OCI-LY3 (cell line): ENCODE data around the gene PDE4D.
"Not testable (repeated sequence)": the region's sequence is repeated elsewhere in the genome, so short reads cannot be mapped to it uniquely, and the experiment has no call there.

Source experiments
- H2AFZ ChIP-seq: fragments of 200-600, 300-600 bp; shearing (Covaris generic); 2 replicates; pipeline ENCODE4 v1.6.0; 2014; ENCODE audit warnings: antibody characterized with exemption, low read depth, low read length
- H3K27ac ChIP-seq: fragments of 200-600, 300-600 bp; sonication (generic); 2 replicates; pipeline ENCODE4 v1.5.1; 2014; ENCODE audit warnings: mild to moderate bottlenecking, low read length, moderate library complexity, mixed read lengths
- H3K27me3 ChIP-seq: fragments of 200-600, 300-600 bp; sonication (generic); 2 replicates; pipeline ENCODE4 v1.6.1; 2014; ENCODE audit warnings: low read depth, low read length, mixed read lengths
- H3K36me3 ChIP-seq: fragments of 200-600, 300-600 bp; sonication (generic); replicated peaks from 2 replicates; pipeline ENCODE3; 2014; ENCODE audit warnings: low read depth, low read length, mixed read lengths
- H3K4me1 ChIP-seq: fragments of 300-600, 200-600 bp; sonication (generic); 2 replicates; pipeline ENCODE4 v1.6.1; 2014; ENCODE audit warnings: low read length, mixed read lengths
- H3K4me2 ChIP-seq: fragments of 200-600, 300-600 bp; sonication (generic); 2 replicates; pipeline ENCODE4 v1.6.1; 2014; ENCODE audit warnings: low read length, mixed read lengths
- H3K4me3 ChIP-seq: fragments of 300-600, 200-600 bp; sonication (generic); 2 replicates; pipeline ENCODE4 v1.5.1; 2014; ENCODE audit warnings: antibody characterized with exemption, mild to moderate bottlenecking, low read length, moderate library complexity
- H3K79me2 ChIP-seq: fragments of 300-600, 200-600 bp; shearing (Covaris generic); 2 replicates; pipeline ENCODE4 v1.6.1; 2014; ENCODE audit warnings: mild to moderate bottlenecking, low read length, mixed read lengths
- H3K9ac ChIP-seq: fragments of 300-600, 200-600 bp; shearing (Covaris generic); 2 replicates; pipeline ENCODE4 v1.6.0; 2014; ENCODE audit warnings: mild to moderate bottlenecking, low read length, moderate library complexity
- H3K9me3 ChIP-seq: fragments of 200-600, 300-600 bp; shearing (Covaris generic); 2 replicates; pipeline ENCODE4 v1.6.1; 2014; ENCODE audit warnings: low read length, mixed read lengths; ENCODE audit not compliant: insufficient read depth
- H4K20me1 ChIP-seq: fragments of 200-600, 300-600 bp; sonication (generic); 2 replicates; pipeline ENCODE4 v1.6.1; 2016; ENCODE audit warnings: low read length, mixed read lengths; ENCODE audit not compliant: insufficient read depth
- CTCF ChIP-seq: fragments of 200-600, 300-600 bp; sonication (generic); IDR thresholded peaks from 2 replicates; pipeline ENCODE4 v1.5.1; 2014; ENCODE audit warnings: antibody characterized with exemption, low read length, low read depth
- EZH2phosphoT487 ChIP-seq: fragments of 200-600 bp; shearing (Covaris generic); IDR thresholded peaks from 2 replicates; pipeline ENCODE4 v1.6.1; 2018; ENCODE audit warnings: antibody characterized with exemption, mixed run types, low read depth

Gene PDE4D

GRCh38 chr5:59387127-59387526, 506.4 kb downstream of the PDE4D start:
- no peaks in the 10 kb centered on the region for H3K36me3 ChIP-seq
- no peaks in the 10 kb centered on the region for H3K79me2 ChIP-seq
- no peak overlapping the region for H3K4me3 ChIP-seq
- H3K27me3 ChIP-seq, result no peaks in the 10 kb centered on the region
- TF ChIP-seq EZH2phosphoT487, result no peak
- no peak for TF ChIP-seq CTCF
- H2AFZ ChIP-seq, result no peak overlapping the region
- no peak overlapping the region for H3K27ac ChIP-seq
- H4K20me1 ChIP-seq, result no peaks in the 10 kb centered on the region
- H3K4me2 ChIP-seq, result no peak overlapping the region
- H3K4me1 ChIP-seq, result no peaks in the 10 kb centered on the region
- H3K9me3 ChIP-seq, result no peaks in the 10 kb centered on the region
- H3K9ac ChIP-seq, result no peak overlapping the region

GRCh38 chr5:59385700-59386099, 507.8 kb downstream of the PDE4D start:
- TF ChIP-seq CTCF (no peak), EZH2phosphoT487 (no peak)
- H3K27me3 ChIP-seq, result no peaks in the 10 kb centered on the region
- no peaks in the 10 kb centered on the region for H3K9me3 ChIP-seq
- no peaks in the 10 kb centered on the region for H3K79me2 ChIP-seq
- no peak overlapping the region for H3K4me3 ChIP-seq
- no peaks in the 10 kb centered on the region for H4K20me1 ChIP-seq
- no peak overlapping the region for H3K9ac ChIP-seq
- no peak overlapping the region for H3K4me2 ChIP-seq
- no peak overlapping the region for H2AFZ ChIP-seq
- no peak overlapping the region for H3K27ac ChIP-seq
- no peaks in the 10 kb centered on the region for H3K4me1 ChIP-seq
- H3K36me3 ChIP-seq, result no peaks in the 10 kb centered on the region

- Histone ChIP-seq H3K4me1 (no peaks in the 10 kb centered on the region), H3K9ac (no peak overlapping the region), H3K27ac (no peak overlapping the region), H2AFZ (no peak overlapping the region), H4K20me1 (no peaks in the 10 kb centered on the region), H3K4me3 (no peak overlapping the region), H3K4me2 (0 out of 2 replicates have a peak overlapping the region, but pooled peaks have one; percentile 17), H3K9me3 (no peaks in the 10 kb centered on the region), H3K79me2 (no peaks in the 10 kb centered on the region), H3K27me3 (no peaks in the 10 kb centered on the region), H3K36me3 (no peaks in the 10 kb centered on the region)
- TF ChIP-seq CTCF, result peak; percentile 51
- no peak for TF ChIP-seq EZH2phosphoT487
These were observed 513.1 kb downstream of the PDE4D start for GRCh38 chr5:59380350-59380951.

- H3K9me3 ChIP-seq, H4K20me1 ChIP-seq, H2AFZ ChIP-seq: not testable (repeated sequence)
These were observed 519.5 kb downstream of the PDE4D start for GRCh38 chr5:59374036-59374435.

More at GRCh38 chr5:59374036-59374435, 519.5 kb downstream of the PDE4D start:
- H3K27me3 ChIP-seq, H3K4me2 ChIP-seq, H3K4me3 ChIP-seq, H3K79me2 ChIP-seq, H3K4me1 ChIP-seq, H3K9ac ChIP-seq, H3K27ac ChIP-seq, H3K36me3 ChIP-seq: not testable (repeated sequence)
